H9 (cell line): Measurements from ENCODE around the gene SLPI. TPM values are rescaled to one million over a fixed set of nuclear protein-coding genes. Genes with fewer than 3 reads are reported as not detected.
A peak's percentile ranks its signal among the peaks of the same experiment; 100 is the strongest.

Experiments used
- DNase-seq: peaks from one replicate; pipeline ENCODE4 v3.0.0-alpha.2; 2017
- H2AFZ ChIP-seq: one replicate; pipeline ENCODE4 v1.6.1; 2013; ENCODE audit warnings: mild to moderate bottlenecking, low read length, control low read depth, moderate library complexity
- H2AK5ac ChIP-seq: 2 replicates; pipeline ENCODE4 v1.6.1; 2013; ENCODE audit warnings: low read length, control low read depth, mixed read lengths; ENCODE audit not compliant: insufficient read length
- H2BK120ac ChIP-seq: one replicate; pipeline ENCODE4 v1.6.1; 2013; ENCODE audit warnings: low read depth, mild to moderate bottlenecking, low read length, control low read depth, inconsistent platforms; ENCODE audit not compliant: poor library complexity, severe bottlenecking
- H2BK12ac ChIP-seq: 2 replicates; pipeline ENCODE4 v1.6.1; 2013; ENCODE audit warnings: low read length, control low read depth, mixed read lengths, low read depth; ENCODE audit not compliant: insufficient read length
- H2BK15ac ChIP-seq: 2 replicates; pipeline ENCODE4 v1.6.1; 2013; ENCODE audit warnings: low read depth, low read length, control low read depth
- H2BK20ac ChIP-seq: one replicate; pipeline ENCODE4 v1.6.1; 2013; ENCODE audit warnings: low read depth, mild to moderate bottlenecking, low read length, control low read depth, inconsistent platforms; ENCODE audit not compliant: poor library complexity, severe bottlenecking
- H2BK5ac ChIP-seq: 2 replicates; pipeline ENCODE4 v1.6.1; 2013; ENCODE audit warnings: low read length, control low read depth, mixed read lengths; ENCODE audit not compliant: insufficient read length
- H3K14ac ChIP-seq: 2 replicates; pipeline ENCODE4 v1.6.1; 2013; ENCODE audit warnings: low read length, control low read depth; ENCODE audit not compliant: insufficient read depth
- H3K18ac ChIP-seq: 2 replicates; pipeline ENCODE4 v1.6.1; 2013; ENCODE audit warnings: low read depth, mild to moderate bottlenecking, mixed read lengths, low read length, control low read depth; ENCODE audit not compliant: insufficient read length
- H3K23ac ChIP-seq: 2 replicates; pipeline ENCODE4 v1.6.1; 2013; ENCODE audit warnings: low read length, control low read depth, mixed read lengths, low read depth; ENCODE audit not compliant: insufficient read length
- H3K23me2 ChIP-seq: 2 replicates; pipeline ENCODE4 v1.6.1; 2013; ENCODE audit warnings: low read depth, mild to moderate bottlenecking, mixed read lengths, low read length, control low read depth; ENCODE audit not compliant: insufficient read length, poor library complexity, severe bottlenecking
- H3K27ac ChIP-seq: 2 replicates; pipeline ENCODE4 v1.5.1; 2013; ENCODE audit warnings: low read length, control low read depth, mixed read lengths, low read depth; ENCODE audit not compliant: insufficient read length
- H3K27me3 ChIP-seq: 2 replicates; pipeline ENCODE4 v1.6.1; 2013; ENCODE audit warnings: low read length, control low read depth, inconsistent platforms; ENCODE audit not compliant: insufficient read depth
- H3K4ac ChIP-seq: 2 replicates; pipeline ENCODE4 v1.6.1; 2013; ENCODE audit warnings: low read depth, mild to moderate bottlenecking, control low read depth, inconsistent platforms, low read length, moderate library complexity
- H3K4me1 ChIP-seq: 2 replicates; pipeline ENCODE4 v1.6.1; 2013; ENCODE audit warnings: low read length, control low read depth, inconsistent platforms; ENCODE audit not compliant: insufficient read depth
- H3K4me2 ChIP-seq: 2 replicates; pipeline ENCODE4 v1.6.1; 2013; ENCODE audit warnings: low read length, control low read depth, mixed read lengths; ENCODE audit not compliant: insufficient read length, insufficient read depth
- H3K56ac ChIP-seq: 2 replicates; pipeline ENCODE4 v1.6.1; 2013; ENCODE audit warnings: low read depth, mild to moderate bottlenecking, mixed read lengths, low read length, control low read depth; ENCODE audit not compliant: insufficient read length
- H3K79me1 ChIP-seq: 2 replicates; pipeline ENCODE4 v1.6.1; 2013; ENCODE audit warnings: low read depth, mild to moderate bottlenecking, moderate library complexity, low read length, control low read depth, inconsistent platforms; ENCODE audit not compliant: insufficient read depth, poor library complexity, severe bottlenecking
- H3K79me2 ChIP-seq: 2 replicates; pipeline ENCODE4 v1.6.1; 2013; ENCODE audit warnings: low read length, control low read depth, inconsistent platforms; ENCODE audit not compliant: insufficient read depth
- H3K9ac ChIP-seq: 2 replicates; pipeline ENCODE4 v1.6.1; 2013; ENCODE audit warnings: low read length, control low read depth, mixed read lengths; ENCODE audit not compliant: insufficient read length; ENCODE audit errors: extremely low read depth
- H3K9me3 ChIP-seq: one replicate; pipeline ENCODE4 v1.6.1; 2013; ENCODE audit warnings: low read depth, low read length, inconsistent platforms; ENCODE audit not compliant: control insufficient read depth
- H3T11ph ChIP-seq: one replicate; pipeline ENCODE4 v1.6.1; 2013; ENCODE audit warnings: mild to moderate bottlenecking, low read length, control low read depth, inconsistent platforms
- H4K20me1 ChIP-seq: one replicate; pipeline ENCODE4 v1.6.1; 2013; ENCODE audit not compliant: control insufficient read depth, insufficient read length, insufficient read depth
- H4K5ac ChIP-seq: 2 replicates; pipeline ENCODE4 v1.6.1; 2013; ENCODE audit warnings: low read depth, mild to moderate bottlenecking, mixed read lengths, low read length, control low read depth; ENCODE audit not compliant: insufficient read length
- H4K8ac ChIP-seq: replicated peaks from 2 replicates; pipeline ENCODE4 v1.6.1; 2013; ENCODE audit warnings: low read length, control low read depth, mixed read lengths, low read depth; ENCODE audit not compliant: insufficient read length
- H4K91ac ChIP-seq: 2 replicates; pipeline ENCODE4 v1.6.1; 2013; ENCODE audit warnings: low read depth, mild to moderate bottlenecking, moderate library complexity, mixed read lengths, low read length, control low read depth; ENCODE audit not compliant: insufficient read length
- H3K27ac Mint-ChIP-seq, 3 experiments: 2 replicates in 2 of 3; 3 replicates in 1 of 3; pipeline ENCODE4 v1.8.0; 2020 to 2021; ENCODE audit warnings: mixed read lengths in 3 of 3, mild to moderate bottlenecking in 1 of 3, moderate library complexity in 1 of 3
- H3K27me3 Mint-ChIP-seq: 2 replicates; pipeline ENCODE4 v1.8.0; 2021; ENCODE audit warnings: low read depth, mild to moderate bottlenecking, moderate library complexity, mixed read lengths
- H3K36me3 Mint-ChIP-seq, 3 experiments: 2 replicates in 2 of 3; 3 replicates in 1 of 3; pipeline ENCODE4 v1.8.0; 2020 to 2021; ENCODE audit warnings: low read depth in 3 of 3, mixed read lengths in 3 of 3; ENCODE audit not compliant: insufficient read depth in 1 of 3
- H3K4me1 Mint-ChIP-seq, 2 experiments: 2 replicates each; pipeline ENCODE4 v1.8.0; 2020; ENCODE audit warnings: mixed read lengths in 2 of 2
- H3K4me3 Mint-ChIP-seq, 2 experiments: 2 replicates in 1 of 2; 3 replicates in 1 of 2; pipeline ENCODE4 v1.8.0; 2020 to 2021; ENCODE audit warnings: mild to moderate bottlenecking in 2 of 2, mixed read lengths in 2 of 2, moderate library complexity in 1 of 2
- H3K9me3 Mint-ChIP-seq, 2 experiments: 2 replicates in 1 of 2; 3 replicates in 1 of 2; pipeline ENCODE4 v1.8.0; 2020; ENCODE audit warnings: mild to moderate bottlenecking in 2 of 2, mixed read lengths in 2 of 2, moderate library complexity in 1 of 2
- CTCF ChIP-seq: fragments of 200-600 bp; sonication (generic); conservative IDR thresholded peaks from 3 replicates; pipeline ENCODE4 v1.8.0; 2021; ENCODE audit warnings: antibody characterized with exemption, mild to moderate bottlenecking
- WGBS: extraction: QIAGEN DNeasy Blood & Tissue Kit; methylation state at CpG from one replicate; pipeline ENCODE4 v1.1.7; 2013; ENCODE audit warnings: missing lambda C conversion rate, low lambda C conversion rate, mixed read lengths; ENCODE audit not compliant: insufficient read length; ENCODE audit errors: extremely low coverage; 5-methylcytosine and 5-hydroxymethylcytosine counted together
- total RNA-seq: library from RNA; stranded (reverse); gene quantifications from 2 replicates; pipeline ENCODE4 v1.2.1, GENCODE V29; 2021

The SLPI gene
- total RNA-seq, 1 experiment from 2014 or later: not detected

GRCh38 chr20:45206725-45207124, 47.6 kb downstream of the SLPI start, which contains the start of gene SEMG1:
TSS of gene SEMG1 (plus strand) at chr20:45207033. CDS start at chr20:45207054, 21 bp downstream.
- H2AFZ ChIP-seq: no peak within 1 kb of the TSS
- H3K9me3 Mint-ChIP-seq: no peaks in the 10 kb centered on the region; a peak in 1 of 5 replicates
- H4K91ac ChIP-seq: no peak within 1 kb of the TSS
- peak; percentile 24 for DNase-seq
- H3K4ac ChIP-seq: no peak within 1 kb of the TSS
- H2BK15ac ChIP-seq: no peak within 1 kb of the TSS
- no peaks in the 10 kb centered on the region for H3K9me3 ChIP-seq
- no peak within 1 kb of the TSS for H3K56ac ChIP-seq
- no peak within 1 kb of the TSS for H2AK5ac ChIP-seq
- TF ChIP-seq CTCF: no peak
- H3K27ac Mint-ChIP-seq: no peak within 1 kb of the TSS
- H4K20me1 ChIP-seq: no peaks in the 10 kb centered on the region
- H3K27me3 Mint-ChIP-seq: peaks cover 6% of the 10 kb centered on the region
- H3K23ac ChIP-seq: no peak within 1 kb of the TSS
- no peaks in the 10 kb centered on the region for H3K79me2 ChIP-seq
- H4K5ac ChIP-seq: no peak within 1 kb of the TSS
- H3T11ph ChIP-seq: no peak within 1 kb of the TSS
- peak within 1 kb of the TSS; percentile 19 for H3K4me2 ChIP-seq
- H3K36me3 Mint-ChIP-seq: peaks cover 0 to 2% (median 0%) of the 10 kb centered on the region in 3 experiments; a peak in 1 of 7 replicates
- H2BK12ac ChIP-seq: no peak within 1 kb of the TSS
- peaks cover 8% of the 10 kb centered on the region; the same call in 1 of the 2 replicates for H3K4me1 ChIP-seq
- H3K4me1 Mint-ChIP-seq: peaks cover 28 to 36% of the 10 kb centered on the region in 2 experiments
- no peak within 1 kb of the TSS for H3K18ac ChIP-seq
- H3K4me3 Mint-ChIP-seq: no peak within 1 kb of the TSS
- H3K79me1 ChIP-seq: no peaks in the 10 kb centered on the region
- no CpG with 5 or more reads among the region's 1 CpG for WGBS
- H4K8ac ChIP-seq: no peak within 1 kb of the TSS
- H3K14ac ChIP-seq: no peak within 1 kb of the TSS
- no peak within 1 kb of the TSS for H2BK20ac ChIP-seq
- H3K9ac ChIP-seq: no peak within 1 kb of the TSS
- H2BK120ac ChIP-seq: no peak within 1 kb of the TSS
- H3K27me3 ChIP-seq: no peaks in the 10 kb centered on the region
- H2BK5ac ChIP-seq: no peak within 1 kb of the TSS
- H3K23me2 ChIP-seq: no peaks in the 10 kb centered on the region
- no peak within 1 kb of the TSS for H3K27ac ChIP-seq

Other genes starting within 250 kb of the SLPI start
- gene KCNS1, start 153.4 kb downstream of the SLPI start, total RNA-seq: 0.98 and 0.99 TPM in 2 replicates
- not detected in 2 replicates for gene WFDC5, start 139.4 kb downstream of the SLPI start, total RNA-seq
- not detected in 2 replicates for gene WFDC12, start 130.1 kb downstream of the SLPI start, total RNA-seq
- not detected in 2 replicates for gene PI3, start 79.7 kb downstream of the SLPI start, total RNA-seq
- 1.4 and 2.0 TPM in 2 replicates for gene SEMG1, start 47.5 kb downstream of the SLPI start, total RNA-seq
- gene SEMG2, start 33.2 kb downstream of the SLPI start, total RNA-seq: not detected in 2 replicates
- 0.28 TPM in 1 of 2 replicates, not detected in the other for gene RBPJL, start 52.3 kb upstream of the SLPI start, total RNA-seq
- gene MATN4, start 53.7 kb upstream of the SLPI start, total RNA-seq: 0.11 TPM in 1 of 2 replicates, not detected in the other
- 50.7 and 54.3 TPM in 2 replicates for gene SDC4, start 93.9 kb upstream of the SLPI start, total RNA-seq
- 18.6 and 21.0 TPM in 2 replicates for gene SYS1, start 108.6 kb upstream of the SLPI start, total RNA-seq
- 0.59 TPM in 1 of 2 replicates, not detected in the other for gene TP53TG5, start 123.8 kb upstream of the SLPI start, total RNA-seq
- gene DBNDD2, start 153.7 kb upstream of the SLPI start, total RNA-seq: 39.1 and 39.3 TPM in 2 replicates
- 73.9 and 78.9 TPM in 2 replicates for gene PIGT, start 161.6 kb upstream of the SLPI start, total RNA-seq
- 57.1 and 59.6 TPM in 2 replicates for gene WFDC2, start 215.2 kb upstream of the SLPI start, total RNA-seq